HEK293 (cell line): ENCODE results near the gene TMEM191C.
"Not testable (repeated sequence)": the region's sequence is repeated elsewhere in the genome, so short reads cannot be mapped to it uniquely, and the experiment has no call there.

ENCODE experiments used
- CTCF ChIA-PET: fragments of 350-600 bp; formaldehyde crosslinking; extraction: SDS; loops from one replicate; lab custom pipeline; 2021; ENCODE audit warnings: antibody characterized with exemption; lab: Yijun Ruan, JAX
- POLR2A ChIA-PET: fragments of 300-600 bp; formaldehyde crosslinking; extraction: SDS; loops from one replicate; lab custom pipeline; 2020; ENCODE audit warnings: antibody characterized with exemption, inconsistent platforms; lab: Yijun Ruan, JAX
- H3K27ac ChIP-seq: fragments of 200-500 bp; sonication (Bioruptor generic); 2 replicates; pipeline ENCODE4 v1.5.1; 2014; ENCODE audit warnings: low read depth, low read length, control low read depth, inconsistent platforms; ENCODE audit errors: extremely low read depth
- H3K36me3 ChIP-seq, 2 experiments: fragments of 200-500 bp in 1 of 2; sonication (Bioruptor generic) in 1 of 2; 1 replicate in 1 of 2; 2 replicates in 1 of 2; pipeline ENCODE4 v1.5.1; 2014 to 2017; ENCODE audit warnings: inconsistent platforms in 2 of 2, low read length in 2 of 2; ENCODE audit not compliant: control insufficient read depth in 2 of 2, insufficient read depth in 1 of 2
- H3K4me1 ChIP-seq: fragments of 200-500 bp; sonication (Bioruptor generic); 2 replicates; pipeline ENCODE4 v1.5.1; 2014; ENCODE audit warnings: mild to moderate bottlenecking, low read length, inconsistent platforms; ENCODE audit not compliant: control insufficient read depth, insufficient read depth
- H3K4me3 ChIP-seq: 2 replicates; pipeline ENCODE4 v1.5.1; 2011; ENCODE audit warnings: low read depth, mild to moderate bottlenecking, control low read depth, low read length, moderate library complexity
- H3K9me3 ChIP-seq: fragments of 200-500 bp; sonication (Bioruptor generic); 2 replicates; pipeline ENCODE4 v1.5.1; 2014; ENCODE audit warnings: low read depth, low read length, inconsistent platforms; ENCODE audit not compliant: control insufficient read depth, insufficient read depth

TMEM191C gene

GRCh38 chr22:21484039-21484438, 16.9 kb downstream of the TMEM191C start:
- POLR2A ChIA-PET, H3K4me1 ChIP-seq, H3K36me3 ChIP-seq, H3K4me3 ChIP-seq, CTCF ChIA-PET, H3K9me3 ChIP-seq, H3K27ac ChIP-seq: not testable (repeated sequence)

- H3K27ac ChIP-seq, H3K4me1 ChIP-seq, POLR2A ChIA-PET, H3K36me3 ChIP-seq, H3K9me3 ChIP-seq, CTCF ChIA-PET, H3K4me3 ChIP-seq: not testable (repeated sequence)
Observed at GRCh38 chr22:21487723-21488122, 20.5 kb downstream of the TMEM191C start.

- CTCF ChIA-PET, H3K4me1 ChIP-seq, H3K27ac ChIP-seq, POLR2A ChIA-PET, H3K9me3 ChIP-seq, H3K4me3 ChIP-seq, H3K36me3 ChIP-seq: not testable (repeated sequence)
Observed at GRCh38 chr22:21489149-21489680, 22.0 kb downstream of the TMEM191C start.

- H3K9me3 ChIP-seq, POLR2A ChIA-PET, H3K36me3 ChIP-seq, H3K27ac ChIP-seq, CTCF ChIA-PET, H3K4me1 ChIP-seq, H3K4me3 ChIP-seq: not testable (repeated sequence)
Observed at GRCh38 chr22:21490556-21490955, 23.4 kb downstream of the TMEM191C start.

GRCh38 chr22:21492271-21492670, 25.1 kb downstream of the TMEM191C start:
- POLR2A ChIA-PET, H3K27ac ChIP-seq, H3K36me3 ChIP-seq, H3K4me1 ChIP-seq, H3K4me3 ChIP-seq, CTCF ChIA-PET, H3K9me3 ChIP-seq: not testable (repeated sequence)

- H3K27ac ChIP-seq, H3K4me1 ChIP-seq, POLR2A ChIA-PET, H3K9me3 ChIP-seq, H3K36me3 ChIP-seq, CTCF ChIA-PET, H3K4me3 ChIP-seq: not testable (repeated sequence)
Observed at GRCh38 chr22:21493789-21494782, 26.9 kb downstream of the TMEM191C start.

- H3K4me1 ChIP-seq, CTCF ChIA-PET, H3K27ac ChIP-seq, H3K9me3 ChIP-seq, H3K4me3 ChIP-seq, POLR2A ChIA-PET, H3K36me3 ChIP-seq: not testable (repeated sequence)
Observed at GRCh38 chr22:21497984-21498383, 30.8 kb downstream of the TMEM191C start.

- H3K9me3 ChIP-seq, H3K27ac ChIP-seq, H3K36me3 ChIP-seq, H3K4me3 ChIP-seq, POLR2A ChIA-PET, CTCF ChIA-PET, H3K4me1 ChIP-seq: not testable (repeated sequence)
Observed at GRCh38 chr22:21498489-21498888, 31.3 kb downstream of the TMEM191C start.

- H3K36me3 ChIP-seq, H3K9me3 ChIP-seq, H3K27ac ChIP-seq, H3K4me1 ChIP-seq, CTCF ChIA-PET, H3K4me3 ChIP-seq, POLR2A ChIA-PET: not testable (repeated sequence)
Observed at GRCh38 chr22:21499623-21500506, 32.7 kb downstream of the TMEM191C start.

GRCh38 chr22:21510397-21510796, 43.2 kb downstream of the TMEM191C start:
- H3K27ac ChIP-seq, H3K4me1 ChIP-seq, H3K36me3 ChIP-seq, CTCF ChIA-PET, H3K9me3 ChIP-seq, POLR2A ChIA-PET, H3K4me3 ChIP-seq: not testable (repeated sequence)
